Retinal pigment epithelial cell (primary cell): Measurements from ENCODE around the gene OR10P1.

Source experiments
- DNase-seq: peaks from one replicate; pipeline ENCODE4 v3.0.0-alpha.2; 2010; ENCODE audit warnings: low read depth
- H3K4me3 ChIP-seq: 2 replicates; pipeline ENCODE4 v1.5.1; 2011; ENCODE audit warnings: mild to moderate bottlenecking, low read length, control low read depth, moderate library complexity
- CTCF ChIP-seq: conservative IDR thresholded peaks from 2 replicates; pipeline ENCODE4 v1.5.1; 2011; ENCODE audit warnings: low read depth, low read length, control low read depth, inconsistent platforms

Gene OR10P1

GRCh38 chr12:55684761-55685370 is 48.2 kb downstream of the OR10P1 start:
- DNase-seq: no peak
- no peak for TF ChIP-seq CTCF
- H3K4me3 ChIP-seq: no peak overlapping the region

- no peak for DNase-seq
- TF ChIP-seq CTCF: no peak
- H3K4me3 ChIP-seq: no peak overlapping the region
Measured at GRCh38 chr12:55685671-55686070, 49.0 kb downstream of the OR10P1 start.

- DNase-seq: no peak
- H3K4me3 ChIP-seq: no peak overlapping the region
- TF ChIP-seq CTCF: no peak
Measured at GRCh38 chr12:55686366-55687010, 49.8 kb downstream of the OR10P1 start.
